ENCODE measurements around the gene IGFBP3. TPM values are rescaled to one million over a fixed set of nuclear protein-coding genes. Genes with fewer than 3 reads are reported as not detected.

IGFBP3 gene
- total and polyA plus RNA-seq, 2 of the 13 experiments (the other 11 are each of a cell fraction or from before 2014, with no cell fraction given) = 57.5 TPM; not detected in 1

- TF ChIP-seq TMF1 (CRISPR knock-in tag; IDR thresholded peaks at IDR 0.05; ENCODE audit: low read depth) = 0 out of 2 replicates have a peak, but pooled peaks have one; percentile 45
- peak; percentile 91 for TF ChIP-seq GATAD2A (CRISPR knock-in tag; IDR thresholded peaks at IDR 0.05)
- TF ChIP-seq, protein P1, sequence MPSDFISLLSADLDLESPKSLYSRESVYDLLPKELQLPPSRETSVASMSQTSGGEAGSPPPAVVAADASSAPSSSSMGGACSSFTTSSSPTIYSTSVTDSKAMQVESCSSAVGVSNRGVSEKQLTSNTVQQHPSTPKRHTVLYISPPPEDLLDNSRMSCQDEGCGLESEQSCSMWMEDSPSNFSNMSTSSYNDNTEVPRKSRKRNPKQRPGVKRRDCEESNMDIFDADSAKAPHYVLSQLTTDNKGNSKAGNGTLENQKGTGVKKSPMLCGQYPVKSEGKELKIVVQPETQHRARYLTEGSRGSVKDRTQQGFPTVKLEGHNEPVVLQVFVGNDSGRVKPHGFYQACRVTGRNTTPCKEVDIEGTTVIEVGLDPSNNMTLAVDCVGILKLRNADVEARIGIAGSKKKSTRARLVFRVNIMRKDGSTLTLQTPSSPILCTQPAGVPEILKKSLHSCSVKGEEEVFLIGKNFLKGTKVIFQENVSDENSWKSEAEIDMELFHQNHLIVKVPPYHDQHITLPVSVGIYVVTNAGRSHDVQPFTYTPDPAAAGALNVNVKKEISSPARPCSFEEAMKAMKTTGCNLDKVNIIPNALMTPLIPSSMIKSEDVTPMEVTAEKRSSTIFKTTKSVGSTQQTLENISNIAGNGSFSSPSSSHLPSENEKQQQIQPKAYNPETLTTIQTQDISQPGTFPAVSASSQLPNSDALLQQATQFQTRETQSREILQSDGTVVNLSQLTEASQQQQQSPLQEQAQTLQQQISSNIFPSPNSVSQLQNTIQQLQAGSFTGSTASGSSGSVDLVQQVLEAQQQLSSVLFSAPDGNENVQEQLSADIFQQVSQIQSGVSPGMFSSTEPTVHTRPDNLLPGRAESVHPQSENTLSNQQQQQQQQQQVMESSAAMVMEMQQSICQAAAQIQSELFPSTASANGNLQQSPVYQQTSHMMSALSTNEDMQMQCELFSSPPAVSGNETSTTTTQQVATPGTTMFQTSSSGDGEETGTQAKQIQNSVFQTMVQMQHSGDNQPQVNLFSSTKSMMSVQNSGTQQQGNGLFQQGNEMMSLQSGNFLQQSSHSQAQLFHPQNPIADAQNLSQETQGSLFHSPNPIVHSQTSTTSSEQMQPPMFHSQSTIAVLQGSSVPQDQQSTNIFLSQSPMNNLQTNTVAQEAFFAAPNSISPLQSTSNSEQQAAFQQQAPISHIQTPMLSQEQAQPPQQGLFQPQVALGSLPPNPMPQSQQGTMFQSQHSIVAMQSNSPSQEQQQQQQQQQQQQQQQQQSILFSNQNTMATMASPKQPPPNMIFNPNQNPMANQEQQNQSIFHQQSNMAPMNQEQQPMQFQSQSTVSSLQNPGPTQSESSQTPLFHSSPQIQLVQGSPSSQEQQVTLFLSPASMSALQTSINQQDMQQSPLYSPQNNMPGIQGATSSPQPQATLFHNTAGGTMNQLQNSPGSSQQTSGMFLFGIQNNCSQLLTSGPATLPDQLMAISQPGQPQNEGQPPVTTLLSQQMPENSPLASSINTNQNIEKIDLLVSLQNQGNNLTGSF (CRISPR knock-in tag; IDR thresholded peaks at IDR 0.05) = peak; percentile 88
- peak; percentile 95; the same call in 1 of the 2 replicates for TF ChIP-seq ZNF564 (CRISPR knock-in tag; IDR thresholded peaks at IDR 0.05)
- TF ChIP-seq ATF1 (CRISPR knock-in tag; IDR thresholded peaks at IDR 0.05) = no peak
- TF ChIP-seq GMEB1 (CRISPR knock-in tag; IDR thresholded peaks at IDR 0.05; ENCODE audit: borderline replicate concordance) = peak; percentile 64; the same call in 1 of the 2 replicates
- TF ChIP-seq AGO1 (IDR thresholded peaks at IDR 0.05; ENCODE audit: low read depth, low read length, poor library complexity, severe bottlenecking) = no peak
- peak; percentile 53; the same call in 1 of the 2 replicates for TF ChIP-seq ZSCAN29 (CRISPR knock-in tag; conservative IDR thresholded peaks at IDR 0.05)
- peak; percentile 27 for TF ChIP-seq ASH2L (IDR thresholded peaks at IDR 0.05; ENCODE audit: insufficient read length, low read depth, low read length)
- TF ChIP-seq EEA1 (CRISPR knock-in tag; IDR thresholded peaks at IDR 0.05; ENCODE audit: borderline replicate concordance) = peak; percentile 94; the same call in 1 of the 2 replicates
- TF ChIP-seq SYNCRIP (IDR thresholded peaks at IDR 0.05; ENCODE audit: insufficient read depth, low read depth, low read length) = no peak
- no peak for TF ChIP-seq ZNF30 (CRISPR knock-in tag; IDR thresholded peaks at IDR 0.05)
- TF ChIP-seq NFYB (CRISPR knock-in tag; IDR thresholded peaks at IDR 0.05) = no peak; the same call in 1 of the 2 replicates
- TF ChIP-seq ZNF264 (CRISPR knock-in tag; IDR thresholded peaks at IDR 0.05) = 0 out of 2 replicates have a peak, but pooled peaks have one; percentile 64
- peak; percentile 86; the same call in 1 of the 2 replicates for TF ChIP-seq SATB2 (CRISPR knock-in tag; IDR thresholded peaks at IDR 0.05)
- TF ChIP-seq ZNF7 (CRISPR knock-in tag; IDR thresholded peaks at IDR 0.05) = peak; percentile 4; the same call in 1 of the 2 replicates
- TF ChIP-seq SALL1 (CRISPR knock-in tag; IDR thresholded peaks at IDR 0.05) = peak; percentile 97
- TF ChIP-seq MBNL3 (CRISPR knock-in tag; conservative IDR thresholded peaks at IDR 0.05) = no peak
- no peak for TF ChIP-seq EHMT2 (IDR thresholded peaks at IDR 0.05; ENCODE audit: borderline replicate concordance, low read depth, low read length)
- peak; percentile 86 for TF ChIP-seq ZFP1 (CRISPR knock-in tag; IDR thresholded peaks at IDR 0.05)
- TF ChIP-seq ZFP36L2 (CRISPR knock-in tag; IDR thresholded peaks at IDR 0.05) = 0 out of 2 replicates have a peak, but pooled peaks have one; percentile 36
- TF ChIP-seq SMYD3 (CRISPR knock-in tag; IDR thresholded peaks at IDR 0.05) = peak; percentile 85; the same call in 1 of the 2 replicates
- TF ChIP-seq SRY (CRISPR knock-in tag; IDR thresholded peaks at IDR 0.05) = peak; percentile 95
- peak; percentile 61; the same call in 1 of the 2 replicates for TF ChIP-seq ZSCAN25 (CRISPR knock-in tag; IDR thresholded peaks at IDR 0.05)
Observed at GRCh38 chr7:45888185-45888992, 32.7 kb downstream of the IGFBP3 start, which contains the start of gene IGFBP1 (continued).

Measured in HepG2 (cell line).